Measurements from ENCODE around the gene HOOK2. TPM values are rescaled to one million over a fixed set of nuclear protein-coding genes. Genes with fewer than 3 reads are reported as not detected.
A peak's percentile ranks its signal among the peaks of the same experiment; 100 is the strongest.

Gene HOOK2
- total RNA-seq, 2 donors from 2014 or later, result 11.4 to 12.2 TPM

- Histone ChIP-seq H3K4me3 (no peak overlapping the region), H3K27me3 (no peaks in the 10 kb centered on the region), H3K4me1 (peaks cover 0 to 32% of the 10 kb centered on the region in 2 donors), H3K9me3 (no peaks in the 10 kb centered on the region), H3K36me3 (no peaks in the 10 kb centered on the region), H3K27ac (peak overlapping the region; percentile 41 to 51)
- no peak for TF ChIP-seq CTCF (IDR thresholded peaks at IDR 0.05)
- DNase-seq (ENCODE audit: low spot score), result peak; percentile 59
These were observed 3.0 kb downstream of the HOOK2 start for GRCh38 chr19:12772323-12772722.

GRCh38 chr19:12770922-12771321, 4.4 kb downstream of the HOOK2 start:
- no peaks in the 10 kb centered on the region for H3K9me3 ChIP-seq
- H3K4me3 ChIP-seq, result no peak overlapping the region
- no peak for DNase-seq (ENCODE audit: low spot score)
- H3K27ac ChIP-seq, result no peak overlapping the region
- peaks cover 0 to 34% of the 10 kb centered on the region in 2 donors for H3K4me1 ChIP-seq
- no peaks in the 10 kb centered on the region for H3K36me3 ChIP-seq
- no peak for TF ChIP-seq CTCF (IDR thresholded peaks at IDR 0.05)
- H3K27me3 ChIP-seq, result no peaks in the 10 kb centered on the region

GRCh38 chr19:12769689-12770088, 5.7 kb downstream of the HOOK2 start:
- H3K9me3 ChIP-seq, result no peaks in the 10 kb centered on the region
- TF ChIP-seq CTCF (IDR thresholded peaks at IDR 0.05), result no peak
- H3K4me1 ChIP-seq, result peaks cover 0 to 28% of the 10 kb centered on the region in 2 donors
- no peaks in the 10 kb centered on the region for H3K27me3 ChIP-seq
- no peak overlapping the region for H3K4me3 ChIP-seq
- DNase-seq (ENCODE audit: low spot score), result no peak
- peaks cover 1% of the 10 kb centered on the region for H3K36me3 ChIP-seq
- H3K27ac ChIP-seq, result no peak overlapping the region

GRCh38 chr19:12767666-12768065, 7.7 kb downstream of the HOOK2 start:
- no peak for TF ChIP-seq CTCF (IDR thresholded peaks at IDR 0.05)
- DNase-seq (ENCODE audit: low spot score), result no peak

GRCh38 chr19:12767150-12767549, 8.2 kb downstream of the HOOK2 start:
- peaks cover 13% of the 10 kb centered on the region for H3K36me3 ChIP-seq
- no peaks in the 10 kb centered on the region for H3K9me3 ChIP-seq
- H3K4me1 ChIP-seq, result peaks cover 0 to 9% of the 10 kb centered on the region in 2 donors
- H3K27me3 ChIP-seq, result no peaks in the 10 kb centered on the region
- H3K27ac ChIP-seq, result no peak overlapping the region
- no peak for DNase-seq (ENCODE audit: low spot score)
- no peak overlapping the region for H3K4me3 ChIP-seq
- TF ChIP-seq CTCF (IDR thresholded peaks at IDR 0.05), result no peak

More at GRCh38 chr19:12767666-12768065, 7.7 kb downstream of the HOOK2 start:
- Histone ChIP-seq H3K4me3 (no peak overlapping the region), H3K27ac (no peak overlapping the region), H3K36me3 (peaks cover 13% of the 10 kb centered on the region), H3K9me3 (no peaks in the 10 kb centered on the region), H3K27me3 (no peaks in the 10 kb centered on the region), H3K4me1 (peaks cover 0 to 14% of the 10 kb centered on the region in 2 donors)

GRCh38 chr19:12766051-12766521, 9.3 kb downstream of the HOOK2 start:
- peak; percentile 86 for DNase-seq (ENCODE audit: low spot score)
- Histone ChIP-seq H3K4me3 (peak overlapping the region; percentile 25 to 53), H3K27me3 (no peaks in the 10 kb centered on the region), H3K27ac (peak overlapping the region; percentile 61 to 71), H3K9me3 (no peaks in the 10 kb centered on the region), H3K4me1 (peaks cover 0 to 5% of the 10 kb centered on the region in 2 donors), H3K36me3 (peaks cover 13% of the 10 kb centered on the region)
- peak; percentile 92 to 99 for TF ChIP-seq CTCF (IDR thresholded peaks at IDR 0.05)

All from right atrium auricular region (tissue), 2 donors.